SK-N-SH treated with all-trans-retinoic acid at 6 μM for 48 hours (cell line): ENCODE measurements around the gene SSBP4.

ENCODE experiments used
- ATAC-seq: fragments of 200-7000 bp; cut with Tn5 transposase; 3 replicates; pipeline ENCODE4 v1.9.1; 2020; ENCODE audit warnings: mild to moderate bottlenecking, moderate library complexity
- ARNTL ChIP-seq: fragments of 450-650 bp; formaldehyde crosslinking; IDR thresholded peaks from 2 replicates; pipeline ENCODE4 v1.5.0; 2020; ENCODE audit warnings: low read depth, mild to moderate bottlenecking, moderate library complexity, borderline replicate concordance
- BACH2 ChIP-seq: fragments of 250-450 bp; sonication (Bioruptor Pico); IDR thresholded peaks from 2 replicates; pipeline ENCODE4 v1.9.0; 2021; ENCODE audit warnings: mild to moderate bottlenecking, borderline replicate concordance
- CREB5 ChIP-seq: fragments of 250-450 bp; sonication (Bioruptor Pico); IDR thresholded peaks from 2 replicates; pipeline ENCODE4 v1.5.1; 2020; ENCODE audit warnings: low read depth, mild to moderate bottlenecking, moderate library complexity
- CSDC2 ChIP-seq: fragments of 250-450 bp; sonication (Bioruptor Pico); IDR thresholded peaks from 2 replicates; pipeline ENCODE4 v1.5.0; 2020; ENCODE audit warnings: mild to moderate bottlenecking, moderate library complexity
- CSRNP3 ChIP-seq: fragments of 250-450 bp; sonication (Bioruptor Pico); IDR thresholded peaks from 2 replicates; pipeline ENCODE4 v1.5.1; 2021; ENCODE audit warnings: mild to moderate bottlenecking, moderate library complexity
- ESRRG ChIP-seq: fragments of 250-450 bp; sonication (Bioruptor Pico); IDR thresholded peaks from 2 replicates; pipeline ENCODE4 v1.6.1; 2021; ENCODE audit warnings: mild to moderate bottlenecking
- GLIS3 ChIP-seq: fragments of 250-450 bp; sonication (Bioruptor Pico); IDR thresholded peaks from 2 replicates; pipeline ENCODE4 v1.5.0; 2020; ENCODE audit warnings: mild to moderate bottlenecking, moderate library complexity
- OSR1 ChIP-seq: fragments of 250-450 bp; sonication (Bioruptor Pico); IDR thresholded peaks from 2 replicates; pipeline ENCODE4 v1.8.0; 2022; ENCODE audit warnings: moderate library complexity, mild to moderate bottlenecking, inconsistent platforms
- PATZ1 ChIP-seq: fragments of 250-450 bp; sonication (Bioruptor Pico); IDR thresholded peaks from 2 replicates; pipeline ENCODE4 v1.8.0; 2020; ENCODE audit warnings: mild to moderate bottlenecking, moderate library complexity, borderline replicate concordance
- RARB ChIP-seq: fragments of 250-450 bp; sonication (Bioruptor Pico); IDR thresholded peaks from 2 replicates; pipeline ENCODE4 v1.8.0; 2021; ENCODE audit warnings: mild to moderate bottlenecking, moderate library complexity
- SNAI2 ChIP-seq: fragments of 250-450 bp; sonication (Bioruptor Pico); IDR thresholded peaks from 2 replicates; pipeline ENCODE4 v1.5.0; 2020; ENCODE audit warnings: mild to moderate bottlenecking, moderate library complexity
- TCF4 ChIP-seq: fragments of 250-450 bp; sonication (Bioruptor Pico); IDR thresholded peaks from 2 replicates; pipeline ENCODE4 v1.8.0; 2021; ENCODE audit warnings: mild to moderate bottlenecking, moderate library complexity, borderline replicate concordance
- ZFP3 ChIP-seq: fragments of 250-450 bp; sonication (Bioruptor Pico); IDR thresholded peaks from 2 replicates; pipeline ENCODE4 v1.5.0; 2020; ENCODE audit warnings: mild to moderate bottlenecking, moderate library complexity
- ZFP30 ChIP-seq: fragments of 450-650 bp; formaldehyde crosslinking; IDR thresholded peaks from 2 replicates; pipeline ENCODE4 v1.5.0; 2022; ENCODE audit warnings: mild to moderate bottlenecking, moderate library complexity
- ZNF565 ChIP-seq: fragments of 450-650 bp; formaldehyde crosslinking; conservative IDR thresholded peaks from 2 replicates; pipeline ENCODE4 v1.5.0; 2020; ENCODE audit warnings: low read depth, mild to moderate bottlenecking, moderate library complexity
- TF ChIP-seq, protein P1 (sequence below): fragments of 250-450 bp; sonication (Bioruptor Pico); IDR thresholded peaks from 2 replicates; pipeline ENCODE4 v1.5.0; 2020; ENCODE audit warnings: mild to moderate bottlenecking, moderate library complexity

SSBP4 gene

GRCh38 chr19:18452386-18452785 lies 33.2 kb downstream of the SSBP4 start (continued):
- TF ChIP-seq PATZ1 (CRISPR knock-in tag) (no peak), TCF4 (CRISPR knock-in tag) (no peak)

- no peak for ATAC-seq
- TF ChIP-seq ZNF565 (CRISPR knock-in tag), result no peak
These were observed 34.2 kb downstream of the SSBP4 start for GRCh38 chr19:18453269-18454024.

- ATAC-seq, result no peak
- TF ChIP-seq ZNF565 (CRISPR knock-in tag) (no peak), BACH2 (no peak), RARB (no peak), OSR1 (no peak)
These were observed 37.1 kb downstream of the SSBP4 start for GRCh38 chr19:18456279-18456678.

DNA sequence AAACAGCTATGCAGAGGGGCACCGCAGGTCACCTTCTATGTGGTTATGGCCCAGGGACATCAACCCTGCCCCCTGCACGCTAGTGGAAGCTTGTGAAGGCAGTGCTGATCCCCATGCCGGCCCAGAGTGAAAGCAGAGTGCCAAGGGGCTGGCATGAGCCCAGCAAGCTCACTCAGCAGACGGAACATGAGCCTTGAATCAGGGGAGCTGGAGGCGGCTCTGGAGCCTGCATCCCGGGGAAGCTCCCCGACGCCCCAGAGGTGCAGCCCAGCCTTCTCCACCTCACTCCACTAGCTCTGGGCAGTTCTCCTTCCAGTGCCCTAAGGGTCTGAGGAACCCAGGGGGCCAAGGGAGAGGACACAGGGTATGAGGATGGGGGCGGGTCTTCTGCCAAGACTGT lies 37.8 kb downstream of the SSBP4 start:
- TF ChIP-seq ESRRG (CRISPR knock-in tag), result no peak
- TF ChIP-seq SNAI2 (CRISPR knock-in tag), result no peak
- no peak for TF ChIP-seq GLIS3 (CRISPR knock-in tag)
- TF ChIP-seq ZNF565 (CRISPR knock-in tag), result no peak
- TF ChIP-seq CSRNP3 (CRISPR knock-in tag), result no peak
- TF ChIP-seq ARNTL (CRISPR knock-in tag), result no peak
- no peak for TF ChIP-seq PATZ1 (CRISPR knock-in tag)
- TF ChIP-seq CREB5, result no peak
- no peak for TF ChIP-seq ZFP30 (CRISPR knock-in tag)
- TF ChIP-seq, protein P1, sequence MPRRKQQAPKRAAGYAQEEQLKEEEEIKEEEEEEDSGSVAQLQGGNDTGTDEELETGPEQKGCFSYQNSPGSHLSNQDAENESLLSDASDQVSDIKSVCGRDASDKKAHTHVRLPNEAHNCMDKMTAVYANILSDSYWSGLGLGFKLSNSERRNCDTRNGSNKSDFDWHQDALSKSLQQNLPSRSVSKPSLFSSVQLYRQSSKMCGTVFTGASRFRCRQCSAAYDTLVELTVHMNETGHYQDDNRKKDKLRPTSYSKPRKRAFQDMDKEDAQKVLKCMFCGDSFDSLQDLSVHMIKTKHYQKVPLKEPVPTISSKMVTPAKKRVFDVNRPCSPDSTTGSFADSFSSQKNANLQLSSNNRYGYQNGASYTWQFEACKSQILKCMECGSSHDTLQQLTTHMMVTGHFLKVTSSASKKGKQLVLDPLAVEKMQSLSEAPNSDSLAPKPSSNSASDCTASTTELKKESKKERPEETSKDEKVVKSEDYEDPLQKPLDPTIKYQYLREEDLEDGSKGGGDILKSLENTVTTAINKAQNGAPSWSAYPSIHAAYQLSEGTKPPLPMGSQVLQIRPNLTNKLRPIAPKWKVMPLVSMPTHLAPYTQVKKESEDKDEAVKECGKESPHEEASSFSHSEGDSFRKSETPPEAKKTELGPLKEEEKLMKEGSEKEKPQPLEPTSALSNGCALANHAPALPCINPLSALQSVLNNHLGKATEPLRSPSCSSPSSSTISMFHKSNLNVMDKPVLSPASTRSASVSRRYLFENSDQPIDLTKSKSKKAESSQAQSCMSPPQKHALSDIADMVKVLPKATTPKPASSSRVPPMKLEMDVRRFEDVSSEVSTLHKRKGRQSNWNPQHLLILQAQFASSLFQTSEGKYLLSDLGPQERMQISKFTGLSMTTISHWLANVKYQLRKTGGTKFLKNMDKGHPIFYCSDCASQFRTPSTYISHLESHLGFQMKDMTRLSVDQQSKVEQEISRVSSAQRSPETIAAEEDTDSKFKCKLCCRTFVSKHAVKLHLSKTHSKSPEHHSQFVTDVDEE, result no peak
- no peak for TF ChIP-seq ZFP3 (CRISPR knock-in tag)
- TF ChIP-seq CSDC2 (CRISPR knock-in tag), result no peak

More for the DNA sequence above, 37.8 kb downstream of the SSBP4 start:
- peak; percentile 14; the same call in 1 of the 3 replicates for ATAC-seq
